ENCODE data around the gene COPS3.

DNA sequence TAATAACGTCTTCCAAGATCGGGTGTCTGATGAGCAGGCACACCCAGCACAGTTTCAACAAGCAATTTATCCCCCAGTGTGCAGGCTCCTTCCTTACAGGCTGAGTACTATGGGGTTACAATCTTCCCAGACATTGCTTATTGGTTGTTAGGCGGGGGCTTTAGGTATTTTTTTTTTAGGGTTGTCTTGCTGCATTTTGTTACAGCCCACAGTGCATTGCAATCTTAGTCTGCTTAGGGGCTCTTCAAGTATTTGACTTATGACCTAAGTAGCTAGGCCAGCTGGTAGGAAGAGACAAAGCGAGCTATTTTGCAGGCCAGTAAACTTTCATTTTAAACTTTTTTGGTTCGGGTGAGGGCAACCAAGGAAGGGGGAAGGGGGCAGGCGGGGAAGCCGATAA is 80.7 kb downstream of the COPS3 start:
- no peak for TF ChIP-seq CTCF (IDR thresholded peaks at IDR 0.05)
- TF ChIP-seq POLR2AphosphoS5 (IDR thresholded peaks at IDR 0.05), result no peak
